ENCODE measurements around the gene MREG. TPM values are rescaled to one million over a fixed set of nuclear protein-coding genes. Genes with fewer than 3 reads are reported as not detected.
A peak's percentile ranks its signal among the peaks of the same experiment; 100 is the strongest.

MREG gene
- total and polyA plus RNA-seq, 10 of the 15 experiments (the other 5 are each of a cell fraction or from before 2014, with no cell fraction given): 6.9 to 45.0 (median 28.5) TPM

DNA sequence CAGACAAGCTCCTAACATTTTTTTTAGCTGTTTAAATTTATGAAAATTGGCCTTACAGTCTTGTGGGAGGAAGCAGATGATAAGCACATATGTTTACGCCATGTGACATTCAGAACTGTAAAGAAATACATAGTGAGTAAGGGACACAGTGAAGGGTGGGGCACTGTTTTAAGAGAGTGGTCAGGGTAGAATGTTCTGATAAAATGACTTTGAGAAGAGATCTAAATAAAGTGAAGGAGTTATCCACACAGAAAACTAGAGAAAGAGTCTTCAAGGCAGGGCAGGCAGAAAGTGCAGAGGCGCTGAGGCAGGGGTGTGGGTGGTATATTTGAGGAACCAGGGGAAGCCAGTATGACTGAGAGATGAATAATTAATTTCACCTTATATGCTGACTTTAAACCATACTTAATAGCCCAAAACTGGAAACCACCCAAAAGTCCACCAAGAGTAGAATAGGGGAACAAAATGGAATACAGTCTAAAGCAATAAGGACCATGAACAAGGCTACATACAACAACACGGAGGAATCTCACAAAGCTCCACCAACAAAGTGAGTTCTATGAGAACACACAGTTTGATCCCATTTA, 8.6 kb downstream of the MREG start (continued):
- TF ChIP-seq, protein P1, sequence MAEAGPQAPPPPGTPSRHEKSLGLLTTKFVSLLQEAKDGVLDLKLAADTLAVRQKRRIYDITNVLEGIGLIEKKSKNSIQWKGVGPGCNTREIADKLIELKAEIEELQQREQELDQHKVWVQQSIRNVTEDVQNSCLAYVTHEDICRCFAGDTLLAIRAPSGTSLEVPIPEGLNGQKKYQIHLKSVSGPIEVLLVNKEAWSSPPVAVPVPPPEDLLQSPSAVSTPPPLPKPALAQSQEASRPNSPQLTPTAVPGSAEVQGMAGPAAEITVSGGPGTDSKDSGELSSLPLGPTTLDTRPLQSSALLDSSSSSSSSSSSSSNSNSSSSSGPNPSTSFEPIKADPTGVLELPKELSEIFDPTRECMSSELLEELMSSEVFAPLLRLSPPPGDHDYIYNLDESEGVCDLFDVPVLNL (IDR thresholded peaks at IDR 0.05; ENCODE audit: low read depth, low read length): no peak
- TF ChIP-seq STAT1 (conservative IDR thresholded peaks at IDR 0.05): no peak
- no peak for TF ChIP-seq SMC3 (IDR thresholded peaks at IDR 0.05; ENCODE audit: borderline replicate concordance, low read length)
- no peak for TF ChIP-seq CBX3 (IDR thresholded peaks at IDR 0.05; ENCODE audit: borderline replicate concordance, low read depth)
- TF ChIP-seq SMARCA5 (IDR thresholded peaks at IDR 0.05): no peak
- no peak for TF ChIP-seq EGR1 (IDR thresholded peaks at IDR 0.05; ENCODE audit: borderline replicate concordance in 1 of 2, low read depth in 2 of 2, low read length in 2 of 2)
- TF ChIP-seq, protein P2, sequence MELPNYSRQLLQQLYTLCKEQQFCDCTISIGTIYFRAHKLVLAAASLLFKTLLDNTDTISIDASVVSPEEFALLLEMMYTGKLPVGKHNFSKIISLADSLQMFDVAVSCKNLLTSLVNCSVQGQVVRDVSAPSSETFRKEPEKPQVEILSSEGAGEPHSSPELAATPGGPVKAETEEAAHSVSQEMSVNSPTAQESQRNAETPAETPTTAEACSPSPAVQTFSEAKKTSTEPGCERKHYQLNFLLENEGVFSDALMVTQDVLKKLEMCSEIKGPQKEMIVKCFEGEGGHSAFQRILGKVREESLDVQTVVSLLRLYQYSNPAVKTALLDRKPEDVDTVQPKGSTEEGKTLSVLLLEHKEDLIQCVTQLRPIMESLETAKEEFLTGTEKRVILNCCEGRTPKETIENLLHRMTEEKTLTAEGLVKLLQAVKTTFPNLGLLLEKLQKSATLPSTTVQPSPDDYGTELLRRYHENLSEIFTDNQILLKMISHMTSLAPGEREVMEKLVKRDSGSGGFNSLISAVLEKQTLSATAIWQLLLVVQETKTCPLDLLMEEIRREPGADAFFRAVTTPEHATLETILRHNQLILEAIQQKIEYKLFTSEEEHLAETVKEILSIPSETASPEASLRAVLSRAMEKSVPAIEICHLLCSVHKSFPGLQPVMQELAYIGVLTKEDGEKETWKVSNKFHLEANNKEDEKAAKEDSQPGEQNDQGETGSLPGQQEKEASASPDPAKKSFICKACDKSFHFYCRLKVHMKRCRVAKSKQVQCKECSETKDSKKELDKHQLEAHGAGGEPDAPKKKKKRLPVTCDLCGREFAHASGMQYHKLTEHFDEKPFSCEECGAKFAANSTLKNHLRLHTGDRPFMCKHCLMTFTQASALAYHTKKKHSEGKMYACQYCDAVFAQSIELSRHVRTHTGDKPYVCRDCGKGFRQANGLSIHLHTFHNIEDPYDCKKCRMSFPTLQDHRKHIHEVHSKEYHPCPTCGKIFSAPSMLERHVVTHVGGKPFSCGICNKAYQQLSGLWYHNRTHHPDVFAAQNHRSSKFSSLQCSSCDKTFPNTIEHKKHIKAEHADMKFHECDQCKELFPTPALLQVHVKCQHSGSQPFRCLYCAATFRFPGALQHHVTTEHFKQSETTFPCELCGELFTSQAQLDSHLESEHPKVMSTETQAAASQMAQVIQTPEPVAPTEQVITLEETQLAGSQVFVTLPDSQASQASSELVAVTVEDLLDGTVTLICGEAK (IDR thresholded peaks at IDR 0.05; ENCODE audit: borderline replicate concordance): no peak
- TF ChIP-seq, protein P3, sequence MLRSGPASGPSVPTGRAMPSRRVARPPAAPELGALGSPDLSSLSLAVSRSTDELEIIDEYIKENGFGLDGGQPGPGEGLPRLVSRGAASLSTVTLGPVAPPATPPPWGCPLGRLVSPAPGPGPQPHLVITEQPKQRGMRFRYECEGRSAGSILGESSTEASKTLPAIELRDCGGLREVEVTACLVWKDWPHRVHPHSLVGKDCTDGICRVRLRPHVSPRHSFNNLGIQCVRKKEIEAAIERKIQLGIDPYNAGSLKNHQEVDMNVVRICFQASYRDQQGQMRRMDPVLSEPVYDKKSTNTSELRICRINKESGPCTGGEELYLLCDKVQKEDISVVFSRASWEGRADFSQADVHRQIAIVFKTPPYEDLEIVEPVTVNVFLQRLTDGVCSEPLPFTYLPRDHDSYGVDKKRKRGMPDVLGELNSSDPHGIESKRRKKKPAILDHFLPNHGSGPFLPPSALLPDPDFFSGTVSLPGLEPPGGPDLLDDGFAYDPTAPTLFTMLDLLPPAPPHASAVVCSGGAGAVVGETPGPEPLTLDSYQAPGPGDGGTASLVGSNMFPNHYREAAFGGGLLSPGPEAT (IDR thresholded peaks at IDR 0.05; ENCODE audit: low read depth): peak; percentile 90
- TF ChIP-seq SUPT20H (IDR thresholded peaks at IDR 0.05; ENCODE audit: borderline replicate concordance, control insufficient read depth, low read depth, low read length): no peak
- 0 out of 2 replicates have a peak, but pooled peaks have one; percentile 38 for TF ChIP-seq IRF4 (IDR thresholded peaks at IDR 0.05; ENCODE audit: low read depth, low read length)
- TF ChIP-seq SIX5 (IDR thresholded peaks at IDR 0.05; ENCODE audit: low read depth, low read length, severe bottlenecking): no peak
- no peak for TF ChIP-seq RB1 (IDR thresholded peaks at IDR 0.05; ENCODE audit: borderline replicate concordance)
- TF ChIP-seq SRF (IDR thresholded peaks at IDR 0.05; ENCODE audit: low read depth in 2 of 2, low read length in 2 of 2): no peak
- no peak for TF ChIP-seq POLR2A (IDR thresholded peaks at IDR 0.05; ENCODE audit: low read depth, low read length)
- peak; percentile 52 for TF ChIP-seq FOXM1 (IDR thresholded peaks at IDR 0.05; ENCODE audit: low read depth, low read length)
- peak; percentile 29; the same call in 1 of the 2 replicates for TF ChIP-seq IKZF1 (conservative IDR thresholded peaks at IDR 0.05)
- no peak for TF ChIP-seq CEBPB (IDR thresholded peaks at IDR 0.05; ENCODE audit: borderline replicate concordance in 1 of 2, low read depth in 2 of 2, low read length in 2 of 2)
- no peak for TF ChIP-seq KDM1A (IDR thresholded peaks at IDR 0.05; ENCODE audit: borderline replicate concordance)
- no peak for TF ChIP-seq MYB (IDR thresholded peaks at IDR 0.05; ENCODE audit: borderline replicate concordance, low read depth, low read length)
- no peak for TF ChIP-seq TARDBP (IDR thresholded peaks at IDR 0.05; ENCODE audit: borderline replicate concordance)
- TF ChIP-seq, protein P4, sequence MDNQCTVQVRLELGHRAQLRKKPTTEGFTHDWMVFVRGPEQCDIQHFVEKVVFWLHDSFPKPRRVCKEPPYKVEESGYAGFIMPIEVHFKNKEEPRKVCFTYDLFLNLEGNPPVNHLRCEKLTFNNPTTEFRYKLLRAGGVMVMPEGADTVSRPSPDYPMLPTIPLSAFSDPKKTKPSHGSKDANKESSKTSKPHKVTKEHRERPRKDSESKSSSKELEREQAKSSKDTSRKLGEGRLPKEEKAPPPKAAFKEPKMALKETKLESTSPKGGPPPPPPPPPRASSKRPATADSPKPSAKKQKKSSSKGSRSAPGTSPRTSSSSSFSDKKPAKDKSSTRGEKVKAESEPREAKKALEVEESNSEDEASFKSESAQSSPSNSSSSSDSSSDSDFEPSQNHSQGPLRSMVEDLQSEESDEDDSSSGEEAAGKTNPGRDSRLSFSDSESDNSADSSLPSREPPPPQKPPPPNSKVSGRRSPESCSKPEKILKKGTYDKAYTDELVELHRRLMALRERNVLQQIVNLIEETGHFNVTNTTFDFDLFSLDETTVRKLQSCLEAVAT (IDR thresholded peaks at IDR 0.05): 0 out of 2 replicates have a peak, but pooled peaks have one; percentile 25
- no peak for TF ChIP-seq SMAD5 (IDR thresholded peaks at IDR 0.05; ENCODE audit: low read depth)
- no peak for TF ChIP-seq MYC (IDR thresholded peaks at IDR 0.05; ENCODE audit: insufficient read depth, insufficient read length, insufficient replicate concordance, low read length, severe bottlenecking)
